GM10248 (cell line): Measurements from ENCODE around the gene ZNF335.

Experiments used
- CTCF ChIA-PET: fragments of 300-600 bp; sonication (Branson Sonifier 250); formaldehyde crosslinking; extraction: SDS; loops from one replicate; lab custom pipeline; 2021; ENCODE audit warnings: antibody characterized with exemption; lab: Yijun Ruan, JAX
- POLR2A ChIA-PET: fragments of 350-650 bp; sonication (Branson Sonifier 250); formaldehyde crosslinking; extraction: SDS; loops from one replicate; lab custom pipeline; 2020; ENCODE audit warnings: antibody characterized with exemption; lab: Yijun Ruan, JAX
- DNase-seq: peaks from one replicate; pipeline ENCODE4 v3.0.0; 2012; ENCODE audit errors: extremely low spot score
- TF ChIP-seq, protein P1 (sequence below): IDR thresholded peaks from 2 replicates; pipeline ENCODE4 v1.5.1; 2012; ENCODE audit warnings: mild to moderate bottlenecking, low read depth; ENCODE audit errors: extremely low read depth, missing control alignments, control extremely low read depth

The ZNF335 gene

DNA sequence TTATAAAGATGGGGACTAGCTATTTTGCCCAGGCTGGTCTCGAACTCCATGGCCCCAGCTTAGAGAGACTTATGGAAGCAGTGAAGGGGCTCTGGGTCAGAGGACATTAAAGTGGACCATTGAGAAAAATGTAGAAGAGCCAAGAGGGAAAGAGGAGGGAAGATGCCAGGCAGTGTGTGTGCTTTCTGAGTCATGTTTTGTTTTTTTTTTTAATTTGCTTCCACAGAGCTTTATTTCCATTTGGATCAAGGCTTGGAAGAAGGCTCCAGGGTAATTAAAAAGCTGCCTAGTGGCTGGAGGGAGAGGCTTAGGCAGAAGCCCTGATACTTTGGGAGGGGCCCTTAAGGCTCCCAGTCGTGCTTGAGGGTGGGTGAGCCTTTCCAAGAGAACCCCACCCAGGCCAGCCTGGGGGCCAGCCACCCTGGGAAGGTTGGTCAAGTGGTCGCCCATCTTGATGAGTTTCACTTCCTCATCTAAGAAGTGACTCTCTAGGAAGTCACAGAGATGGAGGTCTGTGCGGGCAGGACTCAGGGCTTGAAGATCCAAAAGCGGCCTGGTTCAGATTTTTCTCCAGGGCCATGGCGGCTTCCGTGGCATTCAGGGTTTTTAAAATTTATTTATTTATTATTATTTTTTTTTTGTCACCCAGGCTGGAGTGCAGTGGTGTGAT, 3.0 kb upstream of the ZNF335 start:
- ChIA-PET CTCF (interaction anchor here (1.0 to 4.4 kb wide), 6 partner anchors 8 to 48 kb away, joined by 3 to 31 read pairs (median 4); no protein-coding TSS in a partner anchor), POLR2A (no interaction called here)
- TF ChIP-seq, protein P1, sequence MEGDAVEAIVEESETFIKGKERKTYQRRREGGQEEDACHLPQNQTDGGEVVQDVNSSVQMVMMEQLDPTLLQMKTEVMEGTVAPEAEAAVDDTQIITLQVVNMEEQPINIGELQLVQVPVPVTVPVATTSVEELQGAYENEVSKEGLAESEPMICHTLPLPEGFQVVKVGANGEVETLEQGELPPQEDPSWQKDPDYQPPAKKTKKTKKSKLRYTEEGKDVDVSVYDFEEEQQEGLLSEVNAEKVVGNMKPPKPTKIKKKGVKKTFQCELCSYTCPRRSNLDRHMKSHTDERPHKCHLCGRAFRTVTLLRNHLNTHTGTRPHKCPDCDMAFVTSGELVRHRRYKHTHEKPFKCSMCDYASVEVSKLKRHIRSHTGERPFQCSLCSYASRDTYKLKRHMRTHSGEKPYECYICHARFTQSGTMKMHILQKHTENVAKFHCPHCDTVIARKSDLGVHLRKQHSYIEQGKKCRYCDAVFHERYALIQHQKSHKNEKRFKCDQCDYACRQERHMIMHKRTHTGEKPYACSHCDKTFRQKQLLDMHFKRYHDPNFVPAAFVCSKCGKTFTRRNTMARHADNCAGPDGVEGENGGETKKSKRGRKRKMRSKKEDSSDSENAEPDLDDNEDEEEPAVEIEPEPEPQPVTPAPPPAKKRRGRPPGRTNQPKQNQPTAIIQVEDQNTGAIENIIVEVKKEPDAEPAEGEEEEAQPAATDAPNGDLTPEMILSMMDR = no peak
- DNase-seq = no peak

DNA sequence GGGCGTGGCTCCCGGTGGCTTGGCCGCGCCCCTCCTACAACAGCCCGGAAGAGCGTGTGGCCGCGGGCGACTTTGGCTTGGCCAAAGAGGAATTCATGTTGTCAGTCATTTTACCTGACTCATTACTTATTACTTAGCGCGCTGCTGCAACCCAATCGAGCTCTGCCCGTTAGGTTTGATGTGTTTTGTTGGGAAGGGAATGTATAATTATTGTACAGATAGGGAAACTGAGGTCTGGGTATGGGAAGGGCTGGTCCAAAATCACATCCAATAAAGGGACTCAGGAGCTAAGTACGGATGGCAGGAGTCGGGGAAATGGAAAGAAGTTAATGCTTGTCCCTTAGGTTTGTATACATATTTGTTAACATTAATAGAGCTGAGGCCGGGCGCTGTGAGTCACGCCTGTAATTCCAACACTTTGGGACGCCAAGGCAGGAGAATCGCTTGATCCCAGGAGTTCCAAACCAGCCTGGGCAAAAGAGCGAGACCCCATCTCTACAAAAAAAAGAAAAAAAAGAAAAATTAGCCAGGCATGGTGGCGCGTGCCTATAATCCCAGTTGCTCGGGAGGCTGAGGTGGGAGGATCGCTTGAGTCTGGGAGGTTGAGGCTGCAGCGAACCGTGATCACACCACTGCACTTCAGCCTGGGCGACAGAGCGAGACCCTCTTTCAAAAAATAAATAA, 639 bp upstream of the ZNF335 start:
- CTCF ChIA-PET = interaction anchor here (1.0 to 5.7 kb wide), 5 partner anchors 9 to 50 kb away, joined by 3 to 39 read pairs (median 18); partner anchors contain the start of gene PCIF1
- peak; percentile 99 for DNase-seq
- POLR2A ChIA-PET = interaction anchor here (1.1 to 2.9 kb wide), 2 partner anchors 38 to 67 kb away, joined by 3 to 14 read pairs; partner anchors contain the start of gene PCIF1
- TF ChIP-seq, protein P1 = no peak

DNA sequence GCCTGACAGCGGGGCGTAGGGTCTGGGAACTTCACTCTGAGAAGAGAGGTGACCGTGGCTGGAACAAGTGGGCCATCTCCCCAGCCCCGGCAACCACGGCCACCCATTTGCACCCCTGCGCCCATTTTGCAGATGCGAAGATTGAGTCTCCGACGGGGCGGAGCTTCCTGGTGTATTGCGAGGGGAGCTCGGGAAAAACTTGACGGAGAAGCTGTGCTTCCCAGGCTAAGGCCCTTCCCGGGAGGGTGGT, 653 bp downstream of the ZNF335 start:
- TF ChIP-seq, protein P1 = no peak
- CTCF ChIA-PET = interaction anchor here (0.9 to 5.7 kb wide), 14 partner anchors 9 to 172 kb away, joined by 3 to 92 read pairs (median 16); partner anchors contain the start of genes CTSA, NEURL2 and PCIF1
- POLR2A ChIA-PET = interaction anchor here (0.5 to 2.9 kb wide), 6 partner anchors 29 to 960 kb away, joined by 3 to 14 read pairs (median 3); partner anchors contain the start of genes ELMO2 and PCIF1
- no peak for DNase-seq

DNA sequence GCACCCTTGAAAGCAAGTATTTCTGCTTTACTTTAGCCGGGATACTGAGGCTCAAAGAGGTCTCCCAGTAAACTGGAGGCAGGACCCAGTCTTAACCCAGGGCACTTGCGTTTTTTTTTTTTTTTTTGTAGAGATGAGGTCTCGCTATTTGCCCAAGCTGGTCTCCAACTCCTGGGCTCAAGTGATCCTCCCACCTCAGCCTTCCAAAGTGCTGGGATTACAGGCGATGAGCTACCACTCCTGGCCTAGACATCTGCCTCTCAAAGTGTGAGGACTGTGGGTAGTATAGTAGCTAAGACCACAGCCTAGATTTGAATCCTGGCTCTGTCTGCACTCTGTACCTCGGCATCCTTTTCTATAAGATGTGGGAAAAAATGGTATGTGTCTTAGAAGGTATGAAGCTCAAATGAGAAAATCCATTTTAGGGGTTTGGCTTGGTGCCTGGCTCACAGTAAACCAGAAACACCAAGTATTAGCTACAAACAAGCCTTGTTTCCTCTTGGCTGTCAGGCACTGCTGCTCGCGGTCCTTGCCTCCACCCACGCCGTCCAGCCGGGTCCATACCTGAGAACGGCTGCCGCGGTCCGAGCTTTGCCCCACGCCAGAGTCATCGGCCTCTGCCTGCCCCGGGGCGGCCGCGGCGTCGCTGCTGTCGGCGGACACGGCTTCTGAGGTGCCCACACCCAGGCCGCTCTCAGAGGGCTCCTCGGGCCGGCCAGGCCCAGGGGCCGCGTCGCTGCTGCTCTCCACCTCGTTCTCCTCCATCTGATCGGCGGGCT, 1.2 kb downstream of the ZNF335 start:
- POLR2A ChIA-PET = interaction anchor here (0.6 to 2.9 kb wide), 4 partner anchors 19 to 436 kb away, joined by 3 to 14 read pairs (median 8); partner anchors contain the start of genes ELMO2 and PCIF1

DNA sequence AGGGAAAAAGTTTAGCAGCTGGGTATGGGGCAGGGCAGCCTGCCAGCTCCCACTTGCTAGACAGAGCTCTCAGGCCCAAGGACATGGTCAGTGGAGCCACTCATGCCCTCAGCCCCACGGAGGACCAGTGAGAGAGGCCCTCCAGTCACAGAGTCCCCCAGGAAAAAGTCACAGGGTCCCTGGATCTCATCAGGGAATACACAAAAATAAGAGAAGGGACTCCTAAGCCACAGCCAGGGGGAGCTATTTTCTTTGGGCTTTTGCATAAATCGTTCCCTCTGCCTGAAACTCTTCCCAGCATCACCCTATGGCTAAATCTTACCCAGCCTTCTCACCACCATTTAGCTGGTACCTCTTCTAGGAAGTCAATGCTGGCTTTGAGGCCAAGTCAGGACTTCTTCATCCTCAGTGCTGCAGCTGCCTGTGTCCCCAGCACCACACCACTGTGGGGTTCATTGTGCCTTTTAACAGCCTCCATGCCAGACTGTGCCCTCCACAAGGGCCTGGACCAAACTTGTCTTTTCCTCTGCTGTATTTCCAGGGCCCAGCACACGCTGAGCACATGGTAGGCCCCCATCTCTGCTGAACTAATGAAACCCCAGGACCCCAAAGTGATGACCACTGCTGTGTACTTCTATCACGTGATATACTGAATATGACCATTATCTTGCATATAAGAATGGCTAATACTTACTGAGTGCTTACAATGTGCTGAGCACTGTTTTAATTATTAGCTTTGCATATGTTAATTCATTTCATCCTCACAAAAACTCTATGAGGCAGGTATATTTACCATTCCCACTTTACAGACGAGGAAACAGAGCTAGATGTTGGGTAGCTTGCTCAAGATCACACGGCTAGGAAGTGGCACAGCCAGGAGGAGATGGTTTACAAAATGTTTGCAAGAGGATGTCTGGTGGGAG, 2.0 kb downstream of the ZNF335 start:
- TF ChIP-seq, protein P1 = peak; percentile 47
- ChIA-PET POLR2A (interaction anchor here (0.6 to 2.9 kb wide), 7 partner anchors 9 to 151 kb away, joined by 3 to 14 read pairs (median 3); partner anchors contain the start of gene PCIF1), CTCF (interaction anchor here (0.7 to 5.7 kb wide), 40 partner anchors 9 to 533 kb away, joined by 3 to 92 read pairs (median 4); partner anchors contain the start of genes CTSA, MMP9, NEURL2 and PCIF1)
- peak; percentile 46 for DNase-seq

More for the DNA sequence above, 1.2 kb downstream of the ZNF335 start:
- no peak for DNase-seq
- TF ChIP-seq, protein P1 = no peak
- CTCF ChIA-PET = interaction anchor here (0.8 to 5.7 kb wide), 29 partner anchors 10 to 534 kb away, joined by 3 to 92 read pairs (median 7); partner anchors contain the start of genes CTSA, NEURL2 and PCIF1
